ENCODE data around the gene CADPS.

Gene CADPS

DNA sequence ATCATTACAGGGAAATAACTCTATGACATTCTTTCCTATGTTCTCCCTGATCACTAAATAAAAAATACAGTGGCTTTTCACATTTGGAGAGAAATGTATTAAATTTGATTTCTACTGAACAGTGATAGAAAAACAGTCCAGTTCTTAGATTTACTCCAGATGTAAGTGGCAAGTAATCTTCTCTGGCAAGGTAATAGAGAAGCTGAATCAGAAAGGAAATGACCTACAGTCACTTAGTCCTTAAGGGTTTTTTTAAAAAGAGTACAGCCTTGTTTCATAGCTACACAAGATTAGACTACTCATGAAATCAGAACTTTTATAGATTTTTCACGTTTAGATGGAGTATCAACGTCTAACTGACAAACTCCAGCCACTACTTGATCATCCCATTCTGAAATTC lies 236.9 kb downstream of the CADPS start:
- DNase-seq (ENCODE audit: low read depth, low spot score), result no peak

DNA sequence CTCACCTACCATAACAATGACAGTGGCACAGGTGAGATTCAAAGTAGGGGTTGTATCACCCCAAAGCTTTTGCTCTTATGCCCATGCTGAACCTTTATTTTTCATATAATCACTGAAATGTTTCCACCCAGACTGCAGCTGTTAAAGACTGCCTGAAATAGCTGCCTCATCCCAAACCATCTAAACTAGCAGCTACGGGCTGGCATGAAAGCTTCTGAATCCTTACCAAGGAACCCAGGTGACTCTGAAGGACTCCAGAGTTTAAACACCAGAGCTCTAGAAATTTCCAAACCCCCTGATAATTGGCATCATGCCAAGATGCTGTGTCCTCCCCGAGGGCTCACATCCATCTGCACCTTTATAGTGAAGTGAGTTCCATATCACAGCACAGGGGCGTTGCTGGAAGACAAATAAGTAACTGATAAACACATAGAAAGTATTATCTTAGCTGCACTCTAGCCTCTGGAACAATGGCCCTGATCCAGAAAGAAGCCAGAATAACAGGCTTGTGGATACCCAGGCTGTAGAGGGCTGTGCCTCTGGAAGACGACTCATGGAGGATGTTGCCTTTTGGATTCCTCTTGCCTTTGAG lies 238.9 kb downstream of the CADPS start:
- DNase-seq (ENCODE audit: low read depth, low spot score), result no peak

DNA sequence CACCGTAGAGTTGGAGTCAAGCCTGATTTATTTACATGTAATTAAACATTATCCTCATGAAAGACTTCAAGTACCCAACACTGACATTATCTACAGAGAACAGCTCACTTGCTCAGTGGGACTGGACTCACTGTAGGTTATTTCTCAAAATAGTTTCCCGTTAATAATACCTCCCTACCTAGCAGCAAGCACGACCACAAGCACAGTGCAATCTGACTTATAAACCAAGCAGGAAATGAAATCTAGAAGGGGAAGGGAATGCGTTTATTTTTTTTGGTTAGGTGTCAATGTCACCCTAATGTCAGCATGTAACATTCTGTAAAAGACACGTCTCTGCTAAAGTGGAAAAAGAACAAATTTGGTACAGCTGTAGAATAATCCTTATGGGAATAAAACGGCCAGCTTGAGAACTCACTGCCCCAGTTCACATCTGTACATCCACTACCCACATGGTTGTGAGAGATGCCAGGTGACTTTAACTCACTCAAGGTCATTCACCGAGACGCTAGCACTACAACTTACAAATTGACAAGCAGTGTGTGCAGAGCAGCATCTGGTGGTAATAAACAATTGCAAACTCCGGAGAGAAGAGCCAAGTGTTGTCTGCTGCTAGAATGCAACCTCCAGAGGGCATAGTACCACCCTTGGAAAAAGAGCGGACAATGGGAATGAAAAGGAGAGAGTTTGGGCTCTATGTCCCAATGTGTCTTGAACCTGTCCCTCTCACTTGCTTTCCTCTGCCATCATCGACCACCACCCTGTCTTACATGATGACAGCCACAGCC lies 242.5 kb downstream of the CADPS start:
- DNase-seq (ENCODE audit: low read depth, low spot score), result no peak

DNA sequence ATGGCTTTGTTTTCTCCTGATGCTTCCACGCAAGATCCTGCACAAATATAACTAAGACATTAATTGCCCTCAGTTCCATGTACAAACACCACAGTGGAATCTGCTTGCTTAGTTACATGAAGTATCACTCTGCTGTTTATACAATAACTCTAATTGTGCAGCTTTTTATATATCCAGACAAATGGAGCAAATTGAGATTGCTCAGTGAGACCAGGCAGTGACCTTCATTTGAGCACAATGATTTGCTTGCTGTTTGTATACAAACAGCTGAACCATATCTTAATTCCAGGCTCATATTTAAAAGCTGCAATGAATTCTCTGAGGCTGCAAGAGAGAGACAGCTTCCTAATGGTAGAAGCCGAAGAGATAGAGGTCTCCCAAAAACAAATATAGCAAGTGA lies 243.7 kb downstream of the CADPS start:
- DNase-seq (ENCODE audit: low read depth, low spot score), result no peak

DNA sequence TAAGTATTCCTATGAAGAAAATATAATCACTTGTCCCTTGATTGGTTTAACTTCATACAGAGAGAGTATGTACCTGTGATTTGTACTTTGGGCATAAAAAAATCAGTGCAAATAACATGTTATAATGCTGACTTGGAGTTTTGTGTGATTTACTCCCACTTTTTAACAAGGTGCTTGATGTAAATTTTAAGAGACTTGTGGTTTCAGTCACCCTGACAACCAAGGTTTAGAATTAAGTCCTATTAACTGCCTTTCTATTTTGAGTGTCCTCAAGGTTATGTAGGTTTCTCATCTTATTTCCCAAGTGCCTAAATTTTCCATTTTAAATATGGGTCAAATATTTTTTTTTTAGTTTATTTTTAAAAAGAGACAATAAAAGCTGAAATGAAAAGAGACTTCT lies 244.6 kb downstream of the CADPS start:
- no peak for DNase-seq (ENCODE audit: low read depth, low spot score)

DNA sequence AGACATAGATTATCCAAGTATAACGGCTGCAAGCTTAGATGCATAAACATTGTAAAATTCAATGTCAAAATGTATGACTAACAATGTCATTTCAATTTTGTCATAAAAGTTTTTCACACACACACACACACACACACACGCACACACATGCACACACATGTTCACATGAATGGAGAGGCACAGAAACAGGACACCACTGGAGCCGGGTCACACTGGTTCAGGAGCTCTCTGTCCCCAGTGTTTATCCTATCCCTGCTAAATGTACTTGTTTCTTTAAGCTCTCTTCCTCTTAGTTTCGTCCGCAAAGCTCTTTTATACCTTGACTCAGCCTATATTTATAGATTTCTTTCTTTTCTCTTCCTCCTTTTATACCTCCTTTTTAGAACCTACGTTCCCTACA lies 249.9 kb downstream of the CADPS start:
- DNase-seq (ENCODE audit: low read depth, low spot score), result no peak

DNA sequence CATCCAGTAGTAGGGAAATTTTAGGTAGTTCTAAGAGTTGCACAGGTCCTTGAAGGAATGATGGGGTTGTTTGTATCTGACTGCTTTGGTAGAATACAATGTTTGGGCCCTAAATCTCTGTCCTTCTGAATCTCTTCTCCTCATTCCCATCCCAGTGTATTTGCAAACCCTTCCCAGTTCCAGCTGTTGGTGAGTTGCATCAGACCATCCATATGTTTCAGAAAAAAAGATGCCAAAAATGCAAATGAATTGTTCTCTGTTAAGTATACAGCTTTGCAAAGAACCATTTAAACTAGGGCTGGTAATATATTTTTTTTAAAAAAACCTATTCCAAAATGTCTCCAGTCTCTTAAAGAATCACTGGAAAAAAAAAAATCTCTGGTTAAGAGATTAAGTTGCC lies 251.0 kb downstream of the CADPS start:
- no peak for DNase-seq (ENCODE audit: low read depth, low spot score)

DNA sequence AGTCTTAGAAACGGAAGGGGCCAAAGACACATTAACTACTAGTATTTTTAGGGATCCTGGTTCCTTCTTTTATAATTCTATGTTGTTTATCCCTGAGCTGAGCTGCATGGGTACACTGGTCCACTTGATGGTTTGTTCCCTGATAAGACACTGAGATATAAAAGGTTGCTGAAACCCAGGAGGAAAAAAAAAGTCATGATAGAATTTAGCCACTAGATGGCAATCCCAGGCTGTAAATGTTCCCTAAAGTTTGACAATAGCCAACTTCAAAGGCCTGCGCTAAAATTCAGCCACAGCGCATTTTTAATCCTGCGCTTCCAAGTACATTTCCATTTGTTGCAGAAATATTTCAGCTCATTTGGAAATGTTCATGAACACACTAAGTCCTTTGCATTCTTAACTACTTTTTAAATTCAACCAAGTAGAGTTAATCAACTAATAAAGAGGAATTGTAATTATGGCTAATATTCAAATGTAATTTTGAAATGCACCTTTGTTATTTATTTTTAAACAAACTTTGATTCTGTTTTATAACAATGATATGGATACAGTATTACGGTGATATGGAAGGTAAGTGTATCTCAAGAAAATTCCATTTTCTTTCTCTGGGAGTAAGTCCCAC lies 252.6 kb downstream of the CADPS start:
- no peak for DNase-seq (ENCODE audit: low read depth, low spot score)

DNA sequence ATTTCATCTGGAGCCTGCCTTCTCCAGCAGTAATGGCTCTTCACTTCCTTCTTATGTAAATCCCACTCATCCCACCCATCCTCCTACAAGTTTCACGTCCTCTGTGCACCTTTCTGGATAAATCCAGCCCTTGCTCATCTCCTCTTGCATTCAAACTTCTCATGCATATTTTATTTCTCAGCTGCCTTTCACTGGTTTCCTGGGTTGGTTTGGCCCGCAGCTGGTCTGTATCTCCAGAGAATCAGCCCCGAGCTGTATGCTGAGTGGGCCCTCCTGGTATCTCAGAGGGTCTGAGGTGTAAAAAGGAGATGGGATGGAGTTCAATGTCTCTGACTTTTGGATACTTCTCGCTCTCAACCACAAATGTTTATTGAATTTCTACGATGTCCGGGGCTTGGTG lies 253.3 kb downstream of the CADPS start:
- no peak for DNase-seq (ENCODE audit: low read depth, low spot score)

DNA sequence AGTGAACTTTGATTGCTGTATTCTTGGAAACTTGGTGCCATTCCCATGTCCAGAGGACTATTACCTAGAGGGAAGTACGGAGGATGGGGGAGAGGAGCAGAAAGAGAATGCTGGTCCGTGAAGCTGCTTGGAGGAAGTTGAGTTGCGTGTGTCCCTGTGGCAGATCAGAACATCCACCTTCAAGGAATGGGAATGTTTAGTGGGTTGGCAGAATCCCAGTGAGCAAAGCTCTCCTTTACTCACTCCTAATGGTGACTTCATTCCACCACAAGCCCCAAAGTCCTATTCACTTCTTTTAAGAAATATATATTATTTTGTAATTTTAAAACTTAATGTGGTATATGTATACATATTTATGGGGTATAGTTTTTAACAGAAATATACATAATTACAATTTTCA lies 254.0 kb downstream of the CADPS start:
- DNase-seq (ENCODE audit: low read depth, low spot score), result no peak

DNA sequence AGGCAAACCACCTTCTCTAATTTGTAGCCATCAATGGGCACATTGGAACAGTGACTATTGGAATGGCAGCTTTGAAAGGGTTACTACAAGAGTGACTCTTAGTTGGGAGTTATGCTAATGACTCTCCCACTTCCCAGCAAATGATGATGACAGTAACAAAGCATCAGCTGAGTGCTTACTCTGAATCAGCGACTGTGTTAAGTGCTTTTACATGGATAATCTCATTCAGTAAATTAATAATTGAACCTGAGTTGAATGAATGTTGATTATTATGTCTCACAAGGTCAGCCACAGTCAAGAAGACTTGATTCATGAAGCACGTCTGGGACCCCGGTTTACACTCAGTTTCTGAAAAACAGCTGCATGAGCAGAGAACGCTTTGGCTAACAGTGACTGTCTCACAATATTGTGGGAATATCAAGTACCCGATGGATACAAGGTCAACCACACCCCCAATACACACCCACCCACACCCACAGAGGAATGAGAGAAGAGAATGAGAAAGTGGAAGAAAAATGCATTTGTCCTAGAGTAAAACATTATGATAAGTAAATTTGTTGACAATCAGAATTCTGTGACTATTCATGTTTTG lies 259.9 kb downstream of the CADPS start:
- no peak for DNase-seq (ENCODE audit: low read depth, low spot score)

DNA sequence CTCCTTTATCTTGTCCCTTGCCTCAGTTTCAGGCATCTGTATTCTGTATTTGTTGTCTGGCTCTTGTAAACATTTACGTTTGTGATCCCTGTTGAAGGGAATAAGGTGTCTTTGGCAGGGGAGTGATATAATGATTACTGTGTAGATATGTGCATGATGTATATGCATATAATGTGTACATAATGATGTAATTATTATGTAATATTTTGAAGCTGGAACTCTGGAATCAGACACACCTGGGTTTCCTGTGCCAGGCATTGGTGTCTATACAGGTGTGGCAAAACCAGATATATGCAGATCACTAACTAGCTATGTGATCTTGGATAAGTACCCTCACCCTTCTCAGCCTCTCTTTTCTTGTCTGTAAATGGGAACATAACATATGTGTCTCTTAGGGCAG lies 260.7 kb downstream of the CADPS start:
- DNase-seq (ENCODE audit: low read depth, low spot score), result no peak

DNA sequence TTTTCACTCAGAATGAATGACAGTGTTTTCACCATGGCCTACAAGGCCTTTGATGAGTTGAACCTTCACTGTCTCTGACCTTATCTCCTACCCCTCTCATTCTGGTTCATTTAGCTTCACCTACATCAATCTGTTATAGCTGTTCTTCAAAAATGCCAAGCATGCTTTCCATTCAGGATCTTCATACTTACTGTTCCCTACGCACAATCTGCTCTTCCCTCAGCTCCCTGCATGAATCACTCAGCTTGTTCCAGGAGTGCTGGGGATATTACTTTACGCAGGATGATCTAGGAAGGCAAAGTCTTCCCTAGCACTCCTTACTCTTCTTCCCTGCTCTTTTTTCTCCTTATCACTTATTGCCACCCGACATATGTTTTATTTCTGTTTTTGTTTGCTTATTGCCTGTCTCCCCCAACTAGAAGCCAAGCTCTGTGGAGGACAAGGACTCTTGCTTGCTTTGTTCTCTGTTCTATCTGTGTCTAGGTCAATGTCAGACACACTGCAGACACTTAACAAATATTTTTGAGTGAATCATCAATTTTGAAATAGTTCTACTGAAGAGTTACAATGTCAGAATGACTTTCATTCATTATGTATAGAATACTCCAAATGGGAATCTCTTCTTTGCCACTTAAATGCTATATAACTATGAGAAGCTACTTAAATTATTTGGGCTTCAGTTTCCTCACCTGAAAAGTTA lies 263.5 kb downstream of the CADPS start:
- DNase-seq (ENCODE audit: low read depth, low spot score), result no peak

DNA sequence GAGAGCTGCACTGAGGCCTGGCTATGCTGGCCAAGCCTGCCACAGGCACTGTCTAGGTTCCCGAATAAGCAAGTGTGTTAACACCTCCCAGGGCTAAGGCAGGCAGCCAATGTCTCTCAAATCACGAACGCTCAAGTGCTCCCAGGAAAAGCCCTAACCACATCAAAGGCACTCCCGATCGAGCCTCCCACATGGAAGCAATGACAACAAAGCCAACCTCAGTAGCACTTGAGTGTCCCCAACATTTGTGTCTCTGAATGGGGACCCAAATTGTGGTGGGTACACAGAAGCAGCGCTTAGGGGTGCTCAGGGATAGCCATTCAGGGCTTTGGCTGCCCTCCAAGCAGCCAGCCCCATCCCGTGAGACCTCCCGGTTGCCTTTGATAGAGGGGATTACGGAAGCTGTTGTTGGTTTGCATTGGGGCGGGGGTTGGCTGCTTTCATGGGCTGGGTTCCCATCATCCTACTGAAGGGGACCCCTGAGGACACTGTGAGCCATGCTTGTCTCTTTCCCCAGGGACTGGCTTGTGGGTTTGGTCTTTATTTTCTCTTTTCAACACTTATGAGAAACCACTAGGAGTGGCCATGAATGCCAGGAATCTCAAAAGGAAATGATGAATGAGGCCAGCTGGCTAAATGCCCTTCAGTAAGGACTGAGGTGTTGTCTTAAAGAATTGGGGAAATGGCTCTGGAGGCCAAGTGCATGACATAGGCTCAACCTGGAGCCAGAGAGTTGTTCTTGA lies 267.8 kb downstream of the CADPS start:
- DNase-seq (ENCODE audit: low read depth, low spot score), result no peak

DNA sequence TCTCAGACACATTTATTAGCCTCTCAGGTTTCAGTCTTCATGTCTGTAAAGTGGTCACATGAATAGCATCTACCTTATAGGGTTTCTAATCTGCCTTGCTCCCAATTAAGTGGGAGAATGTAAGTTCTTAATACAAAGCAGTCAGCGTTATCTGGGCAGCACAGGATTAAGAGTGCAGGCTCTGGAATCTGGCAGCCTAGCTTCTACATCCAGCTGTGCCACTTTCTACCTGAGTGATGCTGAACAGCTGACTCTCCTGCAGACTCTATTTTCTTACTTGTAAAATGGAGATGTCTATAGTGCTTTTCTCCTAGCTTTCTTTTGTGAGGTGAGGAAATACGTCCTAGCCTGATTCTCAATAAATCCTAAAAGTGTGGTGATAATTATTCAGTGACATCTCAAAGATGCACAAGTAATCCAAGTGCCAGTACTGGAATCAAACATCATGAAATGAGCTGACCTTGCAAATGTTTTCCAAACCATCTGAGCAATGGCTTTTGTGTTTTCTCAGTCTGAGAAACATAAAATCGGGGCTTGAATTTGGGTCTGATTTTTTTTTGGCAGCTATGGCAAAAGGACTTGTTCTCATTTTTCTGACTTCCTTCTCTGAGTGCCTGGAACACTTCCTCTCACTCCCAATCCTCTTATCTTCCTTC lies 269.7 kb downstream of the CADPS start:
- DNase-seq (ENCODE audit: low read depth, low spot score), result no peak

DNA sequence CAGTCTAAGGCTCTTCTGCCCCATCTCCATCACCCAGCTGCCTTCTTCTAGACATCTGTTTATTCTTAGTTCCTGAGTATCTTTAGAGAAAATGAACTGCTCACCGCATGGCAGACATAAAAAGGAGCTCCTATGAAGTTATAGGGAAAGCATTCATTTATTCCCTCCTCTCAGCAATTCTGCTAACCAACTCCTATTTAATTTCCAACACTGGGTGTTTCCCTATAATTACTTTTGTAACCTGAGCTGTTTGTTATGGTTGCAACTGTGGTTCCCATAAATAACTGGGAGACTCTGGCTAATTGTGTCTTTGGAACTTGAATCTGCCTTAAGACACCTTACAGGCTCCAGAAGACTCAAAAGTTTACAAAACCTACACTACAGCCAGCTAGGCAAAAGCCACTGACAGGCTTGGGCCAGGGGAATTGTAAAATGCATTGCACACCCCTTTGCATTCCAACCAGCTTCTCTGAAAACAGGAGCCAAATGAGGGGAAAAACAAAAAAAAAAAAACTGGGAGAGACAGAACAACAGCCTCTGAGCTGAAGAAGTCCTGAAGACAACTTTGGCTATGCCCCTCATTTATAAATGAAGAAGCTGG lies 270.4 kb downstream of the CADPS start:
- DNase-seq (ENCODE audit: low read depth, low spot score), result no peak

DNA sequence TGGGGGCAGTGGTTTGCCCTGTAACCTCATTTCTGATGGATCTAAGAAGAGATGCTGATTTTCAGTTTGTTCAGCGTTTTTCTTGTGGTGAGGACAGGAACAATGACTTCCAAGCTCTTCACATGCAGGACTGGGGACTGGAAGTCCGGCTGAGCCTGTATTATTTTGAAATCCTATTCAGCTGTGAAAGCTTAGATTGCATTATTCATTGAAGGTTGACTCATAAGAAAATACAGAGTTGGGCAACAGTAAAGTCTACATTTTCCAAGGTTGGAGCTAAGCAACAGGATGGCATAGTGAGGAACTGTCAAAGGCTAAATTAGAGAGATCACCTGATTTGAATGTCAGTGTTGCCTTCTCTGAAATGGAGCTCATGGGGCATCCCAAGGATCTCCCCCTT lies 270.9 kb downstream of the CADPS start:
- no peak for DNase-seq (ENCODE audit: low read depth, low spot score)

DNA sequence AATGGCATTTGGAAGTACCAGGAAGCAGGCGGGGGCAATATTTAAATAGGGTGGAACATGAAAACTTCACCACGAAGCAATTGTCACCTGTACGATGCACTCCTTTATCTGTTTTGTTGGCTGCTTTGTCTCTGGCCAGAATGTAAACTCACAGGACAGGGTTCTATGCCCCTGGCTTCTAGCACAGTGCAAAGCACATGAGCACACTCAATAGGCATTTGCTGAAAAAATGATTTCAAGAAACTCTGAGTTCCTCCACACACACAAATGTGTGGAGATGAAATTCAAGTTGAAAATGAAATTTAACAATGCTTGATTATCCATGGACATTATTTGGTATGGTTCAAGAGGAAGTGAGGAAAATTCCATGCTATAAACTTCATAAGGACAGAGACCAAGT lies 272.2 kb downstream of the CADPS start:
- no peak for DNase-seq (ENCODE audit: low read depth, low spot score)

DNA sequence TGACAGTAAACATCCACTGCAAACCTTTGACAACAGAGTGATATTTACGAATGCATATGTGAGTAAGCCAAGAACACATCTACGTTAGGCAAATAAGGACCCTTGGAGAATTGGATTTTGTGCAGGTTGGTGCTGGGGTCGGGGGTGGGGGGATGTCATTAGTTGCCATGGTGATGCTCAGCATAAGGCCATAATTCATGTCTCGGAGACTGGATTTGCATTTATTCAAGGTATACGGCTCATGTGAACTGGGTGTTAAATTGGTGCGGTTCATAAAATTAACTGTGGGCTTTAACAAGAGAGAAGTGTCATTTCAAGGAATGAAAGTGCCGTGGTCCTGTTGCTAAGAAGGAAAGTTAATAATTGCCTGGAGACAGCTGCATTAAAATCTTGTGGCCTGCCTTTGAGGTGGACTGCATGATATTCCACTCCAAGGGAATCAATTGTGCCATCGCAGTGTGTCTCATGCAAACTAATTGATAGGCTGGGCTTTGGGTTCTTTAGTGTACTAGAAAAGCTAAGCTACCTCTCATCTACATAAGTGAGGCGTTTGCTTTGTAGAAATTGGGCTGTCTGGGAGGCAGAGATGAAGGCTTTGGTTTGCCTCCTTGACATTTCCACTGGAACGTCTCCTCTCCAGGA lies 273.0 kb downstream of the CADPS start:
- no peak for DNase-seq (ENCODE audit: low read depth, low spot score)
